HEK293 (cell line): ENCODE results near the gene R3HDM2.

Source experiments
- CTCF ChIA-PET: fragments of 350-600 bp; formaldehyde crosslinking; extraction: SDS; loops from one replicate; lab custom pipeline; 2021; ENCODE audit warnings: antibody characterized with exemption; lab: Yijun Ruan, JAX
- POLR2A ChIA-PET: fragments of 300-600 bp; formaldehyde crosslinking; extraction: SDS; loops from one replicate; lab custom pipeline; 2020; ENCODE audit warnings: antibody characterized with exemption, inconsistent platforms; lab: Yijun Ruan, JAX
- H3K27ac ChIP-seq: fragments of 200-500 bp; sonication (Bioruptor generic); 2 replicates; pipeline ENCODE4 v1.5.1; 2014; ENCODE audit warnings: low read depth, low read length, control low read depth, inconsistent platforms; ENCODE audit errors: extremely low read depth
- H3K36me3 ChIP-seq, 2 experiments: fragments of 200-500 bp in 1 of 2; sonication (Bioruptor generic) in 1 of 2; 1 replicate in 1 of 2; 2 replicates in 1 of 2; pipeline ENCODE4 v1.5.1; 2014 to 2017; ENCODE audit warnings: inconsistent platforms in 2 of 2, low read length in 2 of 2; ENCODE audit not compliant: control insufficient read depth in 2 of 2, insufficient read depth in 1 of 2
- H3K4me1 ChIP-seq: fragments of 200-500 bp; sonication (Bioruptor generic); 2 replicates; pipeline ENCODE4 v1.5.1; 2014; ENCODE audit warnings: mild to moderate bottlenecking, low read length, inconsistent platforms; ENCODE audit not compliant: control insufficient read depth, insufficient read depth
- H3K4me3 ChIP-seq: 2 replicates; pipeline ENCODE4 v1.5.1; 2011; ENCODE audit warnings: low read depth, mild to moderate bottlenecking, control low read depth, low read length, moderate library complexity
- H3K9me3 ChIP-seq: fragments of 200-500 bp; sonication (Bioruptor generic); 2 replicates; pipeline ENCODE4 v1.5.1; 2014; ENCODE audit warnings: low read depth, low read length, inconsistent platforms; ENCODE audit not compliant: control insufficient read depth, insufficient read depth
- GLIS1 ChIP-seq: fragments of 450-650 bp; formaldehyde crosslinking; IDR thresholded peaks from 2 replicates; pipeline ENCODE4 v1.5.1; 2016; ENCODE audit warnings: missing biosample characterization, missing genetic modification characterization
- OSR2 ChIP-seq: fragments of 450-650 bp; formaldehyde crosslinking; IDR thresholded peaks from 2 replicates; pipeline ENCODE4 v1.5.1; 2016; ENCODE audit warnings: missing biosample characterization, missing genetic modification characterization
- PRDM10 ChIP-seq: fragments of 450-650 bp; formaldehyde crosslinking; IDR thresholded peaks from 2 replicates; pipeline ENCODE4 v1.5.1; 2016; ENCODE audit warnings: missing biosample characterization, missing genetic modification characterization
- SP7 ChIP-seq: fragments of 450-650 bp; formaldehyde crosslinking; IDR thresholded peaks from 2 replicates; pipeline ENCODE4 v1.5.1; 2016; ENCODE audit warnings: missing biosample characterization, missing genetic modification characterization
- WT1 ChIP-seq: fragments of 450-650 bp; formaldehyde crosslinking; IDR thresholded peaks from 2 replicates; pipeline ENCODE4 v1.5.1; 2016; ENCODE audit warnings: missing biosample characterization, missing genetic modification characterization
- ZBTB17 ChIP-seq: fragments of 450-650 bp; formaldehyde crosslinking; IDR thresholded peaks from 2 replicates; pipeline ENCODE4 v1.5.1; 2016; ENCODE audit warnings: missing biosample characterization, missing genetic modification characterization
- ZBTB44 ChIP-seq: fragments of 450-650 bp; IDR thresholded peaks from 2 replicates; pipeline ENCODE4 v1.5.1; 2018; ENCODE audit warnings: missing biosample characterization, mild to moderate bottlenecking, missing genetic modification characterization
- ZBTB7A ChIP-seq: fragments of 450-650 bp; formaldehyde crosslinking; IDR thresholded peaks from 2 replicates; pipeline ENCODE4 v1.5.1; 2016; ENCODE audit warnings: low read depth, missing biosample characterization, missing genetic modification characterization
- ZIC2 ChIP-seq: fragments of 450-650 bp; formaldehyde crosslinking; IDR thresholded peaks from 2 replicates; pipeline ENCODE4 v1.5.1; 2016; ENCODE audit warnings: missing biosample characterization, missing genetic modification characterization
- ZNF133 ChIP-seq: fragments of 450-650 bp; formaldehyde crosslinking; IDR thresholded peaks from 2 replicates; pipeline ENCODE4 v1.5.1; 2016; ENCODE audit warnings: missing biosample characterization, missing genetic modification characterization
- ZNF292 ChIP-seq: fragments of 450-650 bp; formaldehyde crosslinking; IDR thresholded peaks from 2 replicates; pipeline ENCODE4 v1.5.1; 2016; ENCODE audit warnings: low read depth, missing biosample characterization, missing genetic modification characterization, borderline replicate concordance
- ZNF350 ChIP-seq: fragments of 450-650 bp; formaldehyde crosslinking; IDR thresholded peaks from 2 replicates; pipeline ENCODE4 v1.5.0; 2017; ENCODE audit warnings: missing biosample characterization, mild to moderate bottlenecking, missing genetic modification characterization
- ZNF362 ChIP-seq: fragments of 450-650 bp; formaldehyde crosslinking; IDR thresholded peaks from 2 replicates; pipeline ENCODE4 v1.5.1; 2016; ENCODE audit warnings: missing biosample characterization, missing genetic modification characterization
- ZNF391 ChIP-seq: fragments of 450-650 bp; formaldehyde crosslinking; IDR thresholded peaks from 2 replicates; pipeline ENCODE4 v1.5.1; 2016; ENCODE audit warnings: low read depth, missing biosample characterization, missing genetic modification characterization, borderline replicate concordance
- ZNF530 ChIP-seq: fragments of 450-650 bp; formaldehyde crosslinking; IDR thresholded peaks from 2 replicates; pipeline ENCODE4 v1.5.1; 2016; ENCODE audit warnings: low read depth, missing biosample characterization, missing genetic modification characterization
- ZNF571 ChIP-seq: fragments of 450-650 bp; formaldehyde crosslinking; IDR thresholded peaks from 2 replicates; pipeline ENCODE4 v1.5.0; 2017; ENCODE audit warnings: missing biosample characterization, missing genetic modification characterization
- ZNF600 ChIP-seq: fragments of 450-650 bp; formaldehyde crosslinking; IDR thresholded peaks from 2 replicates; pipeline ENCODE4 v1.5.1; 2016; ENCODE audit warnings: missing biosample characterization, missing genetic modification characterization
- ZNF785 ChIP-seq: fragments of 450-650 bp; formaldehyde crosslinking; IDR thresholded peaks from 2 replicates; pipeline ENCODE4 v1.5.1; 2016; ENCODE audit warnings: missing biosample characterization, missing genetic modification characterization
- TF ChIP-seq, protein P1 (sequence below): fragments of 450-650 bp; formaldehyde crosslinking; IDR thresholded peaks from 2 replicates; pipeline ENCODE4 v1.5.1; 2016; ENCODE audit warnings: missing biosample characterization, missing genetic modification characterization
- TF ChIP-seq, protein P2 (sequence below): fragments of 450-650 bp; formaldehyde crosslinking; IDR thresholded peaks from 2 replicates; pipeline ENCODE4 v1.5.1; 2017; ENCODE audit warnings: missing biosample characterization, missing genetic modification characterization

The R3HDM2 gene

DNA sequence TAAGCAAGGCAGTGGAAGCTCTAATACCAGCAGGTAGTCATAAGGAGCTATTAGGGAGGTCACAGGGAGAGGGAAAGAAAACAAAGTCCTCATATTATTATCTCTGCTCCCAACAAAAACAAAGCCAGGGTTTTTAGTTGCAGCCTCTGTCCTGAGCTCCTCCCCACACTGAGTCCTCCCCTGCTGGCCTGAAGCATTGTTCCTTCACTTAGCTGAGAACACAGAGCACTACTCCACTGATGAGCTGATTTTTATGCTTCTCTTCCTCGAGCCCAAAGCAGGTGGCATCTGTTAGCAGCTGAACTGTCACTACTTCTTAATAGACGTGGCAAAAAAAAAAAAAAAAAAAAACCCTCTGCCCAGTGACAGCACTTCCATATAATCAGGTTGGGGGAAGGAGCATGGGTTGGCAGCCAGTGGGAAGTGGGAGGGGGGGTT, 169.4 kb downstream of the R3HDM2 start:
- H3K9me3 ChIP-seq = no peaks in the 10 kb centered on the region
- POLR2A ChIA-PET = no interaction called here
- peak; percentile 50; the same call in 1 of the 2 replicates for TF ChIP-seq ZBTB17 (tag by site-specific recombination)
- TF ChIP-seq ZNF362 (tag by site-specific recombination) = peak; percentile 43; the same call in 1 of the 2 replicates
- TF ChIP-seq PRDM10 = 0 out of 2 replicates have a peak, but pooled peaks have one; percentile 8
- TF ChIP-seq, protein P1, sequence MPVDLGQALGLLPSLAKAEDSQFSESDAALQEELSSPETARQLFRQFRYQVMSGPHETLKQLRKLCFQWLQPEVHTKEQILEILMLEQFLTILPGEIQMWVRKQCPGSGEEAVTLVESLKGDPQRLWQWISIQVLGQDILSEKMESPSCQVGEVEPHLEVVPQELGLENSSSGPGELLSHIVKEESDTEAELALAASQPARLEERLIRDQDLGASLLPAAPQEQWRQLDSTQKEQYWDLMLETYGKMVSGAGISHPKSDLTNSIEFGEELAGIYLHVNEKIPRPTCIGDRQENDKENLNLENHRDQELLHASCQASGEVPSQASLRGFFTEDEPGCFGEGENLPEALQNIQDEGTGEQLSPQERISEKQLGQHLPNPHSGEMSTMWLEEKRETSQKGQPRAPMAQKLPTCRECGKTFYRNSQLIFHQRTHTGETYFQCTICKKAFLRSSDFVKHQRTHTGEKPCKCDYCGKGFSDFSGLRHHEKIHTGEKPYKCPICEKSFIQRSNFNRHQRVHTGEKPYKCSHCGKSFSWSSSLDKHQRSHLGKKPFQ = no peak
- TF ChIP-seq ZNF292 (tag by site-specific recombination) = no peak
- TF ChIP-seq, protein P2, sequence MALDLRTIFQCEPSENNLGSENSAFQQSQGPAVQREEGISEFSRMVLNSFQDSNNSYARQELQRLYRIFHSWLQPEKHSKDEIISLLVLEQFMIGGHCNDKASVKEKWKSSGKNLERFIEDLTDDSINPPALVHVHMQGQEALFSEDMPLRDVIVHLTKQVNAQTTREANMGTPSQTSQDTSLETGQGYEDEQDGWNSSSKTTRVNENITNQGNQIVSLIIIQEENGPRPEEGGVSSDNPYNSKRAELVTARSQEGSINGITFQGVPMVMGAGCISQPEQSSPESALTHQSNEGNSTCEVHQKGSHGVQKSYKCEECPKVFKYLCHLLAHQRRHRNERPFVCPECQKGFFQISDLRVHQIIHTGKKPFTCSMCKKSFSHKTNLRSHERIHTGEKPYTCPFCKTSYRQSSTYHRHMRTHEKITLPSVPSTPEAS (tag by site-specific recombination) = no peak
- no peak for TF ChIP-seq ZBTB7A (tag by site-specific recombination)
- TF ChIP-seq SP7 = peak; percentile 75; the same call in 1 of the 2 replicates
- no peak for TF ChIP-seq ZNF571
- peak; percentile 59 for TF ChIP-seq ZIC2 (tag by site-specific recombination)
- no peak for TF ChIP-seq ZNF133 (tag by site-specific recombination)
- no peak for TF ChIP-seq ZNF530 (tag by site-specific recombination)
- peak; percentile 91 for TF ChIP-seq GLIS1
- TF ChIP-seq ZBTB44 (tag by site-specific recombination) = no peak
- no peak for TF ChIP-seq ZNF350 (tag by site-specific recombination)
- no peak for TF ChIP-seq ZNF785
- TF ChIP-seq OSR2 (tag by site-specific recombination) = peak; percentile 70
- peak; percentile 89 for TF ChIP-seq WT1 (tag by site-specific recombination)
- no peak for TF ChIP-seq ZNF391 (tag by site-specific recombination)
- no peak for TF ChIP-seq ZNF600
- TF ChIP-seq, all 188 proteins: peak for 8
- H3K4me3 ChIP-seq = no peak overlapping the region
- CTCF ChIA-PET = interaction anchor here (0.6 to 8.8 kb wide), 7 partner anchors 10 to 192 kb away, joined by 3 to 151 read pairs (median 4); partner anchors contain the start of gene INHBE
- H3K36me3 ChIP-seq = peaks cover 9 to 64% of the 10 kb centered on the region in 2 experiments
- H3K4me1 ChIP-seq = peaks cover 13% of the 10 kb centered on the region; the same call in 1 of the 2 replicates
- H3K27ac ChIP-seq = no peak overlapping the region
